ENCODE measurements around the gene RPL19. TPM values are rescaled to one million over a fixed set of nuclear protein-coding genes. Genes with fewer than 3 reads are reported as not detected.

Gene RPL19
- total and polyA plus RNA-seq, 2 donors (not counting 3 experiments of a cell fraction or from before 2014, with no cell fraction given), result 1,802 to 1,958 TPM

GRCh38 chr17:39183720-39184119 lies 16.4 kb upstream of the RPL19 start:
- no peaks in the 10 kb centered on the region for H4K20me1 ChIP-seq (replicated peaks; ENCODE audit: control insufficient read depth, extremely low read depth, insufficient read depth, low read length)
- no peak overlapping the region for H3K4me3 ChIP-seq (replicated peaks in 1 of 3; ENCODE audit: insufficient read depth in 1 of 3, low read depth in 1 of 3, low read length in 3 of 3)
- intact Hi-C loops (cut with micrococcal nuclease), result no loop called here
- no peak for FAIRE-seq
- TF ChIP-seq EZH2 (IDR thresholded peaks at IDR 0.05; ENCODE audit: borderline replicate concordance, low read depth, low read length, severe bottlenecking), result no peak
- no peak for TF ChIP-seq POLR2AphosphoS5 (IDR thresholded peaks at IDR 0.05; ENCODE audit: insufficient read depth, low read depth, low read length)
- TF ChIP-seq FOS (IDR thresholded peaks at IDR 0.05; ENCODE audit: borderline replicate concordance, insufficient read depth, low read length), result no peak
- TF ChIP-seq JUN (IDR thresholded peaks at IDR 0.05; ENCODE audit: borderline replicate concordance, insufficient read depth, insufficient read length, low read depth), result no peak
- TF ChIP-seq CTCF (IDR thresholded peaks at IDR 0.05; ENCODE audit: extremely low read depth in 1 of 2, insufficient read depth in 1 of 2, low read depth in 1 of 2, low read length in 2 of 2), result no peak
- TF ChIP-seq, protein P1, sequence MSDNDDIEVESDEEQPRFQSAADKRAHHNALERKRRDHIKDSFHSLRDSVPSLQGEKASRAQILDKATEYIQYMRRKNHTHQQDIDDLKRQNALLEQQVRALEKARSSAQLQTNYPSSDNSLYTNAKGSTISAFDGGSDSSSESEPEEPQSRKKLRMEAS (IDR thresholded peaks at IDR 0.05; ENCODE audit: insufficient read depth, insufficient read length), result no peak
- no peak for TF ChIP-seq MYC (IDR thresholded peaks at IDR 0.05; ENCODE audit: low read depth, low read length)
- no peak for TF ChIP-seq POLR2A (IDR thresholded peaks at IDR 0.05; ENCODE audit: low read depth, low read length)
- TF ChIP-seq GATA2 (IDR thresholded peaks at IDR 0.05; ENCODE audit: insufficient read depth, insufficient read length, low read depth, low read length), result no peak
- no peaks in the 10 kb centered on the region for H3K9me3 ChIP-seq (replicated peaks; ENCODE audit: control insufficient read depth, insufficient read depth, low read length)
- no peaks in the 10 kb centered on the region for H3K79me2 ChIP-seq (ENCODE audit: control insufficient read depth, insufficient read depth, low read length)
- no peak overlapping the region for H3K4me2 ChIP-seq (ENCODE audit: insufficient read depth, low read length)
- no peaks in the 10 kb centered on the region for H3K9me1 ChIP-seq (replicated peaks; ENCODE audit: control insufficient read depth, extremely low read depth, insufficient read depth, low read length)
- no peak for DNase-seq (ENCODE audit: low read depth, low spot score)
- H3K9ac ChIP-seq (replicated peaks; ENCODE audit: extremely low read depth, insufficient read depth, low read length), result no peak overlapping the region
- no TSS peak for BruUV-seq (replicated peaks)
- no peak overlapping the region for H2AFZ ChIP-seq (ENCODE audit: low read depth, low read length)
- H3K27ac ChIP-seq (ENCODE audit: insufficient read depth, low read depth, low read length), result no peak overlapping the region
- POLR2A ChIA-PET, result no interaction called here
- peaks cover 3 to 41% of the 10 kb centered on the region in 2 experiments for H3K36me3 ChIP-seq (ENCODE audit: control insufficient read depth in 2 of 2, extremely low read depth in 1 of 2, insufficient read depth in 2 of 2, low read length in 2 of 2)
- dilution Hi-C loops (cut with MboI; ENCODE audit: extremely low pct_ligation_motif_present, low sequenced_read_pairs), result no loop called here
- CTCF ChIA-PET, result interaction anchor here (0.6 to 1.5 kb wide), 6 partner anchors 9 to 61 kb away, joined by 3 to 13 read pairs (median 4); partner anchors contain the start of gene CACNB1
- no peaks in the 10 kb centered on the region for H3K27me3 ChIP-seq (ENCODE audit: control insufficient read depth in 2 of 2, insufficient read depth in 2 of 2, low read length in 2 of 2)
- H3K4me1 ChIP-seq (ENCODE audit: control insufficient read depth, extremely low read depth, insufficient read depth, low read length), result peaks cover 2% of the 10 kb centered on the region
